UCSD-AML1 (cell line): ENCODE results near the gene CILP2.

Source experiments
- DNase-seq: peaks from one replicate; lab custom pipeline; 2025; ENCODE audit not compliant: unreplicated experiment; lab: John Stamatoyannopoulos, UW

The CILP2 gene

DNA sequence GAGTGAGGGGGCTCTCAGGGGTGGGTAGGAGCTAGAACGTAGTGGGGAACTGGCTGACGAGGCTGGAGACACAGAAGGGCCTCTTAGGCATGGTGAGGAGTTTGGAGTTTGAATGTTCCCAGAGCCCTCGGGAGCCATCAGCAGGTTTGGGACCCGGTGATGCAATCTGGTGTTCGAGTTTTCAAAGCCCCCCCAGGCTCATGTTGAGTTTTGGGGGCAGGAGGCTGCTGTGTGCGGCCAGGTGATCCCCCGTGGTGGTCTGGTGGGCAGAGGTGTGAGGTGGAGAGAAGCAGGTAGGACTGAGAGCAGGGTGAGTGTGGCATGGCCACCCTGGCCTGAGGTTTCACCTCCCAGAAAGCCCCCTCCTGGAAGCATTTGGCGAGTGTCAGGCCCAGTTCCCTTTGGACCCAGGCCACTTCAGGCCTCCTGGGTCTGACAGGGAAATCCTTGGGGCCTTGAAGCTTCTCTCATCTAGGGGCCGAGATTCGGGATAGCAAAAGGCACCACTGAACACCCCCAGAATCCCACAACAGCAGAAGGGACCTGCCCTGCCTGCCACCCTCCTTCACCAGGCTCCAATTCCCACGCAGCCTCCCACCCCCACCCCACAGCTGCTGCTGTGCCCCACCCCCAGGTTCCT lies 8.2 kb upstream of the CILP2 start:
- DNase-seq: no peak

DNA sequence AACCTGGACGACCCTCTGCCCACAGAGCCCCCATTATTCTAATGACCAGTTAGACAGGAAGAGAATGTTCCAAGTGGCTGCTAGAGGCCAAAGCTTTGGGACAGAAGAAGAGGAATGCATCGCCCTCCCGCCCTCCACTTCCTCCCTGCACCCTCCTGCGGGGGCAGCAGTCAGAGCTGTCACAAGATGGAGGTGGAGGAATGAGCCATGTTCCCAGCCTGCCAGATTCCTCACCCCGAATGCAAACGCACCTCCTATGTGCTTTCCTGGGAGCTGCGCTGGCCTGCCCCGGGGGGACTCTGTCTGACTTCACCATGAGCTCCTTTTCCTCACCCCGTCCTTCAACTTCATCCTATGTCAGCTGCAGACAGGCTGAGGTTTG lies 7.7 kb upstream of the CILP2 start:
- DNase-seq: no peak

- no peak for DNase-seq
Observed at GRCh38 chr19:19530889-19531288, 7.2 kb upstream of the CILP2 start.

DNA sequence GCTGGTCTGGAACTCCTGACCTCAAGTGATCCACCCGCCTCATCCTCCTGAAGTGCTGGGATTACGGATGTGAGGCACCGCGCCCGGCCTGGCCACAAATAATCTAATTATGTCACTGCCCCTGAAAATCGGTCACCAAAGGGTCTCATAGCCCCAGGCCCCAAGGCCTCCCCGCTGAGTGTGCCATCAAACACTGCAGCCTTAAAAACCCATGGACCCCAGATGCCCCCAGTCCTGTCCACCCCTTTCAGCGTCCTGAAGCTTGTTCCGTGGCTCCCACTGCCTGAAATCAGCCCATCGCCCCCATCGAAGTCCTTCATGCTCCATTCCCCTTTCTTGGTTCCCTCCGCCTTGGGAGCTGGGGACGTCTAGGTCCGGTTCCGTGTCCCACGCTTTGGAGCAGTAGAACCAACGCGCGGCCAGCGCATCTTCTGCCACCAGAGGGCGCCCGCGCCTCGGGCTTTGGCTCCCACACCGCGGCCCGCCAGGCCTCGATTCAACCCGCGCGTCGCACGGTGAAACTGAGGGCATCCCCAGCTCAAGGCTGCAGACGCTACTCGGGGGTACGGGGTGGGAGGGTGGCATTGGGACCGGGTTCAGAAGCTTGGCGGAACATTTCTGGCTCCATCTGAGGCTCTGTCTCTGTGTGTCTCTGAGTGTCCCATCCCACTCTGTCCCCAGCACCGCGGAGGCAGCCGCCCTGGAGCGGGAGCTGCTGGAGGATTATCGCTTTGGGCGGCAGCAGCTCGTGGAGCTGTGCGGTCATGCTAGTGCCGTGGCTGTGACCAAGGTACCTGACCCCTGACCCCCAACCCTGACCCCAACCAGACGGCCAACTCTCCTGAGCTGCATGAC lies 5.9 kb upstream of the CILP2 start:
- DNase-seq: peak; percentile 48

GRCh38 chr19:19532806-19533701 lies 5.0 kb upstream of the CILP2 start:
- no peak for DNase-seq

DNA sequence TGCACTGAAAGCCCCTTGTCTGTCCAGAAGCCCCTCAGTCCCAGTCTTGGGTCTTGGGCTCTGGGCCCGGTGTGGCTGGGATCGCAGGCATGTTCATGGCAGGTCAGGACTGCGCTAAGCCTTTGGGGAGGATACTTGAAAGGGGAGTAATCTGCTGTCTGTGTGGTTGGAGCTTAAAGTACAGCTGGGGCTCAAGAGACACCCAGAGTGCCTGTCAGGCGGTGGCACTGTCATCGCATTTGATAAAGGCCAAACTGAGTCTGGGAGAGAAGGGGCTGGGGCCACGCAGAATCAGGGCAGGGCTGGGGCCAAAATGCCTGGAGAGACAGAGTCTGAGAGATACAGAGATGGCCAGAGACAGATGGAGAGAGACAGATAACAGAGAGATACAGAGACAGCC lies 4.2 kb upstream of the CILP2 start:
- DNase-seq: no peak

DNA sequence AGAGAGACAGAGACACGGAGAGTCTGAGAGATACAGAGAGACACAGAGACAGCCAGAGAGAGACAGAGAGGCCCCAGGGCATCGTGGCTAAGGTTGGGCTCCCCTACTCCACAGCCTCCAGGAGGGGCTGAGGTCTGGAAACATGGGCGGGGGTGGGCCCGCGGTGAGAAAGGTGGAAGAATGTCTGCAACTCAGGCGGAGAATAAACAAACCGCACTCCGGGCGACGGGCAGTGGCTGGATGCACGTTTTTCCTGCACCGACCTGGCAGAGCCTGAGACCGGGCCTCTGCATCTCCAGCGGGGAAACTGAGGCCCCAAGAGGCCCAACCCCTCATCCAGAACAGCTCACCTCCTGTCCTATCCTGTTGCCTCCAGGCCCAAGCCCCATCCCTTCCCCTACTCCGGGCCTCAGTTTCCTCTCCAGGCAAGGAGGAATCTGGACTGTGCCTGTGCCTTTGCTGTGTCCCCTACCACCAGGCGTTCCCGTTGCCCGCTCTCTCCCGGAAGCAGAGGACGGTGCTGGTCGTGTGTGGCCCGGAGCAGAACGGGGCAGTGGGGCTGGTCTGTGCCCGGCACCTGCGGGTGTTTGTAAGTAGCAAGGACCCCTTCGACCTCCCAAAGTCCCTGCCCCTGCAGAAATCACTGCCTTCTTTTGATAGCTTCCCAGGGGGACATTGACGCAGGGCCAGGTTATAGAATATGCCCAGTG lies 3.4 kb upstream of the CILP2 start:
- no peak for DNase-seq

DNA sequence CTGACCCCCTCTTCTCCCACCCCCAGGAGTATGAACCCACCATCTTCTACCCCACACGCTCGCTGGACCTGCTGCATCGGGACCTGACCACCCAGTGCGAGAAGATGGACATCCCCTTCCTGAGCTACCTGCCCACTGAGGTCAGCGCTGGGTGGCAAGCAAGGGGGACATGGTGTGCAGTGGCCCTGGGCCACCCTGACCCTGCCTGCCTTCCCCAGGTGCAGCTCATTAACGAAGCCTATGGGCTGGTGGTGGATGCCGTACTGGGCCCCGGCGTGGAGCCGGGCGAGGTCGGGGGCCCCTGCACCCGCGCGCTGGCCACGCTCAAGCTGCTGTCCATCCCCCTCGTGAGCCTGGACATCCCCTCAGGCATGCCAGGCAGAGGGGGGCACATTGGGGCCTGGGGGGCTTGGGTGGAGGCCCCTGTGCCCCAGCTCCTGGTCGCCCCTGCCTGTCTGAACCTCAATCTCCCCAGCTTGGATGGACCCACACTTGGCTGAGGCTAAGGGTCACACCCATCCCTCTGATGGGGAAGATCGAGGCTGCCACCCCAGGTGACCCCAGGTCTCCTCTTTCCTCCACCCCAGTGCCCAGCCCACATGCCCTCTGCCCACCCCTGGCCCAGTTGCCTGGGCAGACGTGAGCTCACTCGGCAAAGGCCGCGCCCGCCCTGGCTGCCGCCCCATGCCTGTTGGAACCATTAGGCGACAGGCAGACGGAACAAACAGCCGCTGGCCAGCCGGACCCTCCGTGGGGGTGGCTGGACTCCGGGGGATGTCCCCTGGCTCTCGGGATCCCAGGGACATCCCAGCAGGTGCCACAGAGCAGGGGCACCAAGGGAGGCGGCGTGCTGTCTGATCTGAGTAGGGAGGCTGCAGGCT lies 2.5 kb upstream of the CILP2 start:
- DNase-seq: no peak

- no peak for DNase-seq
Observed at GRCh38 chr19:19537075-19538048, 703 bp upstream of the CILP2 start.

DNA sequence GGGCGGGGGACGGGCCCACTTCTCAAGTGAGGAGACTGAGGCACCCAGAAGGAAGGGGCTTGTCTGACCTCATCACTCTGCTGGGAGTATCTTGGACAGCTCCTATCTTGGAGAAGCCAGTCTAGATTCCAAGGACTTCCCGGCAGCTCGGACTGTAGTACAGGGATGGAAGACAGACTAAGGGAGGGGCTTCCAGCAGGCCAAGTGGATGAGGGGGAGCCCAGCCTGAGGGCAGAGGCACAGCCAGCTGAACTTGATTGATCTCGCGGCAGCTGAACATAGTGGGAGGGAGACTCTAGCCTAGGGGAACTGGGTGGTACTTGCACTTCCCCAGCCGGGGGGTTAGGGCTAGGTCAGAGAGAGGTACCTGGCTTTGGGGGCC lies 711 bp downstream of the CILP2 start:
- DNase-seq: no peak

- DNase-seq: no peak
Observed at GRCh38 chr19:19539698-19540063, 1.6 kb downstream of the CILP2 start.

DNA sequence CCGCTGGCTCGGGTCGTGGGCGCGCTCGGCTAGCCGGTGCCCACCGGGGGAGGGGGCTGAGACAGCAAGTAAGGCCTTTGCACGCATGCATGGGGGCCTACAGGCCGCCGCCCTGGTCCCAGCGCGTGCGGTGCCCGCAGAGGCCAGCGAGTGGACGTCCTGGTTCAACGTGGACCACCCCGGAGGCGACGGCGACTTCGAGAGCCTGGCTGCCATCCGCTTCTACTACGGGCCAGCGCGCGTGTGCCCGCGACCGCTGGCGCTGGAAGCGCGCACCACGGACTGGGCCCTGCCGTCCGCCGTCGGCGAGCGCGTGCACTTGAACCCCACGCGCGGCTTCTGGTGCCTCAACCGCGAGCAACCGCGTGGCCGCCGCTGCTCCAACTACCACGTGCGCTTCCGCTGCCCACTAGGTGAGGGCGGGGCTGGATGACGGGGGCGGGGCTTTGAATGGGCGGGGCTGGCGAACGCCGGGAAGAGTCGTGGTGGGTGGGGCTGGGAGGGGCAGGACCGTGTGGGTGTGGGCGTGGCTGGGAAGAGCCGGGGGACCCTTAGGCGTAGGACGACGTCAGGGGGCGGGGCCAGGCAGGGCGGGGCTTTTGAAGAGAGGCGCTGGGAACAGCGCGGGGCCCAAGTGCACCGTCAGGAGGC lies 2.1 kb downstream of the CILP2 start:
- no peak for DNase-seq

DNA sequence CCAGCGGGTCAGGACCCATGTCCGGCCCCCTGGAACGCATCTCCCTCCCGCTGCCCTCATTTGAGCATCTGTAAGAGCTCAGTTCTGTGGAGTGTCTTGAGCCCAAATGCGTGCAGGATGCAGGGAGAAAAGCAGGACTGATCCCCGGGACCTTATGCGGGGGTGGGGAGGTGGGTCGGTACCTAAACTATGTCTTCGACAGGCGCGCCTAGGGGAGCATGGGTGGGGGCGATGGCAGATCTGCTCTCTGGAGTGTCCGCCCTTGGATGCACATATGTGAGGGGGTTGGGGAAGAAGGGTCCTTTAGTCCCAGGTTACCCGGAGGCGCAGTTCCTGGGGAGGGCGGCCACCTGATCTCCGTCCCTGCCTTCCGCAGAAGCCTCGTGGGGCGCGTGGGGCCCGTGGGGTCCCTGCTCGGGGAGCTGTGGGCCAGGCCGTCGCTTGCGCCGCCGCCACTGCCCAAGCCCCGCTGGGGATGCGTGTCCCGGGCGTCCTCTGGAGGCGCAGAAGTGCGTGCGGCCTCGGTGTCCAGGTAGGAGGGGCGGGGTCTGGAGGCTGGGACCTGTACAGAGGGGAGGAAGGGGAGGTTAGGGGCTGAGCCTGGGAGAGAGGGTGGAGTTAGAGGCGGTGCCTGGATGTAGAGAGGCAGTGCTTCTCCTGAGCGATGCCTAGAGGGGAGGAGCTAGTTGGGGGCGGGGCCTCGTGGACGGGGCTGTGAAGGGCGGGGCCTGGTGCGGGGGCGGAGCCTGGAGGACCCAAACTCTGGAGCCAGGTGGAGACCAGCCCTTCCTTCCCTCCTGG lies 2.9 kb downstream of the CILP2 start:
- no peak for DNase-seq

DNA sequence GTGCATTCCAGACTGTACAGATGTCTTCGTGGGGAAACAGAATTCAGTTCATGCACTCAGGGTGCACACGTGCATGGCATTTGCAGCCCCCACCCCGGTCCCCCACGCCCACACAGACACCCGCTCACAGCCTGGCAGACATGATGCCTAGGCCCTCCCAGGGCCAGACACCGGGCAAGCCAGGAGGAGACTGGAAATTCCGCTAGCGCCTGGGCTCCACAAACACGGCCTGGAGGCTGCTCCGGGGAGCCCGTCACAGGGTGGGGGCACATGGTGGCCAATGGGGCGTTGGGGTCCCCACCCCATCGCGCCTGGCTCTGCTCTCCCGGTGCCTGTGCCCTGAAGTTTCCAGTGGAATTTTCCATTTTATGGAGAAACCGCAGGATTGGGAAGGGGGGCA lies 3.6 kb downstream of the CILP2 start:
- no peak for DNase-seq

DNA sequence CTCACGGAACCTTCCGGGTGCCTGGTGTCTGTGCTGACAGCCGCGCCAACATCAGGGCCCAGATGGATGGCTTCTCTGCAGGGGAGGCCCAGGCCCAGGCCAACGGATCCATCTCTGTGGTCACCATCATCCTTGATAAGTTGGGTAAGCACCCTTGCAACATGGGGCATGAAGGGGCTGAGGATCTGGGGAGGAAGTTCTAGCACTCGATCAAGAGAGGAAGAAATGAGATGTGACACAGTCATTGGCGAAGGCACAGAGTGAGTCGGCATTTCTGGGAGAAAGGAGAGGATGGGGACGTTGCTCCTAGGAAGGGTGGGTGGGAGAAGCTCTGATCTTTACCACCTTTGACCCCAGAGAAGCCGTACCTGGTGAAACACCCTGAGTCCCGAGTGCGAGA lies 4.4 kb downstream of the CILP2 start:
- DNase-seq: peak; percentile 19

- DNase-seq: no peak
Observed at GRCh38 chr19:19543101-19543500, 5.0 kb downstream of the CILP2 start.

- DNase-seq: no peak
Observed at GRCh38 chr19:19543640-19544039, 5.6 kb downstream of the CILP2 start.
